Ovary (tissue), 3 donors: Measurements from ENCODE around the gene FGFBP1.

ENCODE experiments used
- EP300 ChIP-seq: sonication (generic); formaldehyde crosslinking; IDR thresholded peaks from one replicate; pipeline ENCODE4 v1.6.1; 2017; ENCODE audit warnings: antibody characterized with exemption
- TF ChIP-seq, protein P1 (sequence below), 3 donors: fragments of 450-650 bp in 2 of 3; fragments of 200-600 bp in 1 of 3; IDR thresholded peaks; one replicate each; pipeline versions ENCODE4 v1.5.1 to v1.8.0; 2016 to 2022; ENCODE audit warnings: antibody characterized with exemption in 3 of 3, mild to moderate bottlenecking in 1 of 3
- donor health status: DM: no; HTN: no; CAD: no.

DNA sequence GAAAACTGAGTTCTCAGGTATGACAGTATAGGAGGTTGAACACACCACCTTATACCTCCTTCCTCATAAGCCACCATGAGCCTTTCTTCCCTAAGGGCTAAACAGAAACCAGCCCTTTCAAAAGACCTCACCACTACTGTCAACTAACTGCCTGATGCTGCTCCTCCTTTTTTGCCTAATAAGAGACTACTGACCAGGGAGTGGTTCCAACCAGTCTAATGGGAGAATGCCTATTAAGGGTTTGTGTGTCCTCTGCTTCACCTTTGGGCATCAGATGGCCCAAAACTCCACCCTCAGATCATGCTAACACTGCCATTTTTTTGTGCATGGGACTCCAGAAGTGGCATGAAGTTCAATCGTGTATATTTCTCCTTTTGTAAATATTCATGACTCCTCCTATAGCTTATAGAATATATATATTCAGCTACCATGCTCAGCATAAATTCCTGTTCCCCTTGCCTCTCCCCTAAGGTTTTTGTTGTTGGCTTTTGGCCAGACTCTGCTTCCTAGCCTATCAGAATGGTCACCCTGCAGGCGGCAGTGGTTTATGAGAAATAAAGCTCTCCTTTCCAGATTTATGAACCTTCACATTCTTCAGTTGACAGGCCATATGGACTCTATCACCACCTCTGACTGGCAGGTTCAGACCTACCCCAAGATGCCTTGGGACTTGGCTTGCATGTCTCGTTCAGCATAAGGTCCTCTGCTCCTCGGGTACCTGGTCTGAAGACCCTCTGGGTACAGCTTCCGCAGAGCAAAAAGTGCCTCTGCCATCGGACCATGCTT lies 28.2 kb downstream of the FGFBP1 start:
- no peak for TF ChIP-seq EP300
- TF ChIP-seq, protein P1, sequence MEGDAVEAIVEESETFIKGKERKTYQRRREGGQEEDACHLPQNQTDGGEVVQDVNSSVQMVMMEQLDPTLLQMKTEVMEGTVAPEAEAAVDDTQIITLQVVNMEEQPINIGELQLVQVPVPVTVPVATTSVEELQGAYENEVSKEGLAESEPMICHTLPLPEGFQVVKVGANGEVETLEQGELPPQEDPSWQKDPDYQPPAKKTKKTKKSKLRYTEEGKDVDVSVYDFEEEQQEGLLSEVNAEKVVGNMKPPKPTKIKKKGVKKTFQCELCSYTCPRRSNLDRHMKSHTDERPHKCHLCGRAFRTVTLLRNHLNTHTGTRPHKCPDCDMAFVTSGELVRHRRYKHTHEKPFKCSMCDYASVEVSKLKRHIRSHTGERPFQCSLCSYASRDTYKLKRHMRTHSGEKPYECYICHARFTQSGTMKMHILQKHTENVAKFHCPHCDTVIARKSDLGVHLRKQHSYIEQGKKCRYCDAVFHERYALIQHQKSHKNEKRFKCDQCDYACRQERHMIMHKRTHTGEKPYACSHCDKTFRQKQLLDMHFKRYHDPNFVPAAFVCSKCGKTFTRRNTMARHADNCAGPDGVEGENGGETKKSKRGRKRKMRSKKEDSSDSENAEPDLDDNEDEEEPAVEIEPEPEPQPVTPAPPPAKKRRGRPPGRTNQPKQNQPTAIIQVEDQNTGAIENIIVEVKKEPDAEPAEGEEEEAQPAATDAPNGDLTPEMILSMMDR (IDR thresholded peaks at IDR 0.05) = no peak
